Vagina (tissue), 2 donors: ENCODE data around the gene ITSN1. TPM values are rescaled to one million over a fixed set of nuclear protein-coding genes. Genes with fewer than 3 reads are reported as not detected.

Experiments used
- DNase-seq, 2 donors: peaks; one replicate each; pipeline ENCODE4 v3.0.0-alpha.2; 2017; ENCODE audit errors: extremely low spot score in 2 of 2
- H3K27ac ChIP-seq: fragments of 200-600 bp; sonication (generic); one replicate; pipeline ENCODE4 v1.5.1; 2019
- H3K27me3 ChIP-seq: fragments of 200-600 bp; sonication (generic); one replicate; pipeline ENCODE4 v1.5.1; 2019
- H3K36me3 ChIP-seq, 2 donors: fragments of 200-600 bp; sonication (generic); one replicate each; pipeline ENCODE4 v1.5.1; 2017 to 2019
- H3K4me1 ChIP-seq: fragments of 200-600 bp; sonication (generic); one replicate; pipeline ENCODE4 v1.5.1; 2019
- H3K4me3 ChIP-seq, 2 donors: fragments of 200-600 bp; sonication (generic); 1 replicate in 1 of 2; 2 replicates in 1 of 2; pipeline ENCODE4 v1.5.1; 2016 to 2019
- H3K9me3 ChIP-seq: fragments of 200-600 bp; sonication (generic); one replicate; pipeline ENCODE4 v1.5.1; 2019
- POLR2A ChIP-seq, 2 donors: fragments of 450-650 bp; IDR thresholded peaks; one replicate each; pipeline ENCODE4 v1.6.1; 2017; ENCODE audit warnings: antibody characterized with exemption in 2 of 2, mild to moderate bottlenecking in 2 of 2, moderate library complexity in 2 of 2
- POLR2AphosphoS5 ChIP-seq, 2 donors: sonication (generic); formaldehyde crosslinking; IDR thresholded peaks; one replicate each; pipeline ENCODE4 v1.9.0; 2017; ENCODE audit warnings: antibody characterized with exemption in 2 of 2, mild to moderate bottlenecking in 2 of 2, low read depth in 1 of 2; ENCODE audit not compliant: insufficient read depth in 1 of 2
- intact Hi-C: fragments of 100-400 bp; cut with DNase I; formaldehyde crosslinking; loops from one replicate; pipeline ENCODE4 v1.15.1; 2023
- total RNA-seq: library from RNA; depleted of rRNA; stranded (reverse); fragments of >200 nt; gene quantifications from one replicate; pipeline ENCODE4 v1.2.3, GENCODE V29; 2016
- TF ChIP-seq, protein P1 (sequence below), 3 experiments: fragments of 450-650 bp in 2 of 3; fragments of 200-600 bp in 1 of 3; sonication (generic) in 1 of 3; IDR thresholded peaks; one replicate each; pipeline ENCODE4 v1.5.1; 2017 to 2019; ENCODE audit warnings: antibody characterized with exemption in 3 of 3, mild to moderate bottlenecking in 2 of 3, moderate library complexity in 2 of 3

ITSN1 gene
- total RNA-seq, 1 donor from 2014 or later, result 46.9 TPM

GRCh38 chr21:33869873-33870272, 227.6 kb downstream of the ITSN1 start:
- no peak overlapping the region for H3K4me3 ChIP-seq
- H3K27ac ChIP-seq, result no peak overlapping the region
- TF ChIP-seq POLR2A (IDR thresholded peaks at IDR 0.05) (no peak), POLR2AphosphoS5 (IDR thresholded peaks at IDR 0.05; ENCODE audit: insufficient read depth in 1 of 2, low read depth in 1 of 2) (no peak)
- TF ChIP-seq, protein P1, sequence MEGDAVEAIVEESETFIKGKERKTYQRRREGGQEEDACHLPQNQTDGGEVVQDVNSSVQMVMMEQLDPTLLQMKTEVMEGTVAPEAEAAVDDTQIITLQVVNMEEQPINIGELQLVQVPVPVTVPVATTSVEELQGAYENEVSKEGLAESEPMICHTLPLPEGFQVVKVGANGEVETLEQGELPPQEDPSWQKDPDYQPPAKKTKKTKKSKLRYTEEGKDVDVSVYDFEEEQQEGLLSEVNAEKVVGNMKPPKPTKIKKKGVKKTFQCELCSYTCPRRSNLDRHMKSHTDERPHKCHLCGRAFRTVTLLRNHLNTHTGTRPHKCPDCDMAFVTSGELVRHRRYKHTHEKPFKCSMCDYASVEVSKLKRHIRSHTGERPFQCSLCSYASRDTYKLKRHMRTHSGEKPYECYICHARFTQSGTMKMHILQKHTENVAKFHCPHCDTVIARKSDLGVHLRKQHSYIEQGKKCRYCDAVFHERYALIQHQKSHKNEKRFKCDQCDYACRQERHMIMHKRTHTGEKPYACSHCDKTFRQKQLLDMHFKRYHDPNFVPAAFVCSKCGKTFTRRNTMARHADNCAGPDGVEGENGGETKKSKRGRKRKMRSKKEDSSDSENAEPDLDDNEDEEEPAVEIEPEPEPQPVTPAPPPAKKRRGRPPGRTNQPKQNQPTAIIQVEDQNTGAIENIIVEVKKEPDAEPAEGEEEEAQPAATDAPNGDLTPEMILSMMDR (IDR thresholded peaks at IDR 0.05), result no peak
- no peaks in the 10 kb centered on the region for H3K9me3 ChIP-seq
- no peaks in the 10 kb centered on the region for H3K4me1 ChIP-seq
- H3K27me3 ChIP-seq, result no peaks in the 10 kb centered on the region
- intact Hi-C loops, result no loop called here
- no peaks in the 10 kb centered on the region for H3K36me3 ChIP-seq
- no peak for DNase-seq

DNA sequence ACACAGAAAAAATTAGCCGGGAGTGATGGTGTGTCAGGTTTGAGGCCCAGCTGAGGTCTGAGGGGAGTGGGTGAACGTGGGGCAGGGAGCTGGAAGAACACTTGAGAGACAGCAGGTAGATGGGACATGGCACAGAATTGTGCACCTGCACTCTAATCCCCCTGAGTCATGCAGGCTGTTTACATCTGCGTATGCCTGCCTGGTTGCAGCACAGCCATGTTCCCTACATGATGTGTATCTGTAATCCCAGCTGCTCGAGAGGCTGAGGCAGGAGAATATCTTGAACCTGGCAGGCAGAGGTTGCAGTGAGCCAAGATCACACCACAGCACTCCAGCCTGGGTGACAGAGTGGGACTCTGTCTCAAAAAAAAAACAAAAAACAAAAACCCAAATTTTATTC, 228.5 kb downstream of the ITSN1 start:
- H3K4me1 ChIP-seq, result no peaks in the 10 kb centered on the region
- TF ChIP-seq POLR2A (IDR thresholded peaks at IDR 0.05) (no peak), POLR2AphosphoS5 (IDR thresholded peaks at IDR 0.05; ENCODE audit: insufficient read depth in 1 of 2, low read depth in 1 of 2) (no peak)
- TF ChIP-seq, protein P1 (IDR thresholded peaks at IDR 0.05), result no peak
- H3K27ac ChIP-seq, result no peak overlapping the region
- no peak for DNase-seq
- H3K36me3 ChIP-seq, result no peaks in the 10 kb centered on the region
- no peaks in the 10 kb centered on the region for H3K27me3 ChIP-seq
- no peak overlapping the region for H3K4me3 ChIP-seq
- intact Hi-C loops, result no loop called here
- no peaks in the 10 kb centered on the region for H3K9me3 ChIP-seq

GRCh38 chr21:33871171-33871570, 228.9 kb downstream of the ITSN1 start:
- H3K36me3 ChIP-seq, result no peaks in the 10 kb centered on the region
- intact Hi-C loops, result no loop called here
- no peaks in the 10 kb centered on the region for H3K4me1 ChIP-seq
- H3K27me3 ChIP-seq, result no peaks in the 10 kb centered on the region
- TF ChIP-seq, protein P1 (IDR thresholded peaks at IDR 0.05), result no peak
- TF ChIP-seq POLR2AphosphoS5 (IDR thresholded peaks at IDR 0.05; ENCODE audit: insufficient read depth in 1 of 2, low read depth in 1 of 2) (no peak), POLR2A (IDR thresholded peaks at IDR 0.05) (no peak)
- no peak overlapping the region for H3K4me3 ChIP-seq
- H3K27ac ChIP-seq, result no peak overlapping the region
- H3K9me3 ChIP-seq, result no peaks in the 10 kb centered on the region
- no peak for DNase-seq

GRCh38 chr21:33872881-33873515, 230.7 kb downstream of the ITSN1 start:
- no peaks in the 10 kb centered on the region for H3K4me1 ChIP-seq
- no peaks in the 10 kb centered on the region for H3K36me3 ChIP-seq
- H3K9me3 ChIP-seq, result no peaks in the 10 kb centered on the region
- no peak overlapping the region for H3K27ac ChIP-seq
- DNase-seq, result no peak
- intact Hi-C loops, result no loop called here
- H3K27me3 ChIP-seq, result no peaks in the 10 kb centered on the region
- TF ChIP-seq POLR2A (IDR thresholded peaks at IDR 0.05), result no peak
- TF ChIP-seq POLR2AphosphoS5 (IDR thresholded peaks at IDR 0.05; ENCODE audit: insufficient read depth in 1 of 2, low read depth in 1 of 2), result no peak
- TF ChIP-seq, protein P1 (IDR thresholded peaks at IDR 0.05), result no peak
- no peak overlapping the region for H3K4me3 ChIP-seq

DNA sequence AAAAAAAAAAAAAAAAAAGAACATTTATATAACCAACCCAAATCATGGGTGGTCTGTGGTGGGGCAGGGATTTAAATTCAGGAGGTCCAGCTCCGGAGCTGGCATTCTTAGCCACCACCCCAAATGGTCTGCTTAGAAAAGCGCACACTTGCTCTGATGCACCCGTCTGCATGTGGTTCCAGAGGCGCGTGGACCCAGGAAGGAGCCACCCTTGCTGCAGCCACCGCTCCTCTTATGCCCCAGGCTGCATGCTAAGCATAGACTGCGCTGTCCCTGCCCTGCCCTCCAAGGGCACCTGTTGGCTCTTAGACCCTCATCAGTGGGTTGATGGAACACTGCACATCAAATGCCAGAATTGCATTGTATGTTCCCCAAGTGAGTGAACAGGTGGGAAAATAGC, 231.9 kb downstream of the ITSN1 start:
- no peaks in the 10 kb centered on the region for H3K4me1 ChIP-seq
- no peak for DNase-seq
- TF ChIP-seq POLR2A (IDR thresholded peaks at IDR 0.05) (no peak), POLR2AphosphoS5 (IDR thresholded peaks at IDR 0.05; ENCODE audit: insufficient read depth in 1 of 2, low read depth in 1 of 2) (no peak)
- TF ChIP-seq, protein P1 (IDR thresholded peaks at IDR 0.05), result no peak
- H3K9me3 ChIP-seq, result no peaks in the 10 kb centered on the region
- no peaks in the 10 kb centered on the region for H3K36me3 ChIP-seq
- no peak overlapping the region for H3K27ac ChIP-seq
- no peak overlapping the region for H3K4me3 ChIP-seq
- H3K27me3 ChIP-seq, result no peaks in the 10 kb centered on the region
- intact Hi-C loops, result no loop called here
